Spleen (tissue), 11 donors: ENCODE measurements around the gene LDLRAD4. TPM values are rescaled to one million over a fixed set of nuclear protein-coding genes. Genes with fewer than 3 reads are reported as not detected.

Source experiments
- DNase-seq: peaks from one replicate; pipeline ENCODE4 v3.0.0-alpha.2; 2020
- H3K27ac ChIP-seq, 8 donors: fragments of 200-600 bp; sonication (generic) in 7 of 8; 1 replicate in 4 of 8; 2 replicates in 4 of 8; pipeline versions ENCODE4 v1.5.0 to v1.8.0; 2016 to 2021; ENCODE audit warnings: inconsistent platforms in 4 of 8, mild to moderate bottlenecking in 4 of 8, moderate library complexity in 1 of 8
- H3K27me3 ChIP-seq, 7 donors: fragments of 200-600 bp; sonication (generic) in 6 of 7; replicated peaks in 1 of 7; 1 replicate in 4 of 7; 2 replicates in 3 of 7; pipeline versions ENCODE4 v1.5.0 to v1.8.0; 2016 to 2021; ENCODE audit warnings: inconsistent platforms in 3 of 7, mild to moderate bottlenecking in 1 of 7
- H3K36me3 ChIP-seq, 6 donors: fragments of 200-600 bp; sonication (generic) in 5 of 6; 1 replicate in 4 of 6; 2 replicates in 2 of 6; pipeline versions ENCODE4 v1.5.0 to v1.8.0; 2016 to 2021; ENCODE audit warnings: inconsistent platforms in 2 of 6
- H3K4me1 ChIP-seq, 6 donors: fragments of 200-600 bp; sonication (generic) in 5 of 6; 1 replicate in 3 of 6; 2 replicates in 3 of 6; pipeline versions ENCODE4 v1.5.0 to v1.8.0; 2016 to 2021; ENCODE audit warnings: inconsistent platforms in 3 of 6
- H3K4me3 ChIP-seq, 8 donors: fragments of 200-600 bp; sonication (generic) in 7 of 8; 1 replicate in 4 of 8; 2 replicates in 4 of 8; pipeline versions ENCODE4 v1.5.0 to v1.8.0; 2016 to 2021; ENCODE audit warnings: inconsistent platforms in 4 of 8, mild to moderate bottlenecking in 4 of 8, moderate library complexity in 2 of 8
- H3K9me3 ChIP-seq, 8 donors: fragments of 200-600 bp; sonication (generic) in 7 of 8; 1 replicate in 4 of 8; 2 replicates in 4 of 8; pipeline versions ENCODE4 v1.5.0 to v1.8.0; 2016 to 2021; ENCODE audit warnings: inconsistent platforms in 4 of 8
- POLR2A ChIP-seq, 3 donors: fragments of 450-650 bp; IDR thresholded peaks; one replicate each; pipeline ENCODE4 v1.5.1; 2017; ENCODE audit warnings: antibody characterized with exemption in 3 of 3, mild to moderate bottlenecking in 1 of 3
- POLR2AphosphoS5 ChIP-seq, 3 donors: sonication (generic); formaldehyde crosslinking; IDR thresholded peaks; one replicate each; pipeline ENCODE4 v1.5.1; 2017; ENCODE audit warnings: antibody characterized with exemption in 3 of 3
- whole genome bisulfite sequencing, 5 donors: extraction: QIAGEN DNeasy Blood & Tissue Kit in 3 of 5; methylation state at CpG; one replicate each; pipeline versions ENCODE4 v1.1.5 to v1.1.7; 2013 to 2018; 5-methylcytosine and 5-hydroxymethylcytosine counted together
- intact Hi-C: fragments of 100-400 bp; cut with DNase I; formaldehyde crosslinking; loops from one replicate; pipeline ENCODE4 v1.15.0; 2023; ENCODE audit warnings: low total_unique reads
- polyA plus RNA-seq, 3 donors: library from polyadenylated mRNA; stranded (reverse); fragments of 200-250 nt; gene quantifications; one replicate each; pipeline ENCODE4 v1.2.1, GENCODE V29; 2013
- total RNA-seq, 7 donors: library from RNA; depleted of rRNA in 3 of 7; stranded (reverse); fragments of >200 nt in 3 of 7; fragmentation: NEBNext Ultra II Directional in 4 of 7; extraction: Animal tissue kit (Norgen Biotek cat#: 25700) in 4 of 7; gene quantifications; one replicate each; pipeline versions ENCODE4 v1.1.0 to v1.2.1, GENCODE V29; 2016 to 2021
- TF ChIP-seq, protein P1 (sequence below), 11 experiments: fragments of 200-600 bp in 7 of 11; fragments of 450-650 bp in 4 of 11; sonication (generic) in 4 of 11; IDR thresholded peaks in 8 of 11; conservative IDR thresholded peaks in 3 of 11; 1 replicate in 7 of 11; 2 replicates in 4 of 11; pipeline versions ENCODE4 v1.4.0 to v1.8.0; 2016 to 2021; ENCODE audit warnings: antibody characterized with exemption in 11 of 11, inconsistent platforms in 4 of 11, mild to moderate bottlenecking in 1 of 11
- donor health status: healthy with polysubstance abuse.
- donor health status: DM: no; HTN: no; CAD: no; lungs with moderate emphysema.
- donor health status: DM: no; HTN: no; CAD: no.
- donor health status: Bipolar disorder and iron deficiency.
- donor health status: healthy.
- donor health status: DM: no; HTN: no; CAD: no.
- donor health status: DM: yes; HTN: yes; CAD: no.

LDLRAD4 gene
- total and polyA plus RNA-seq, 10 donors, result 4.5 to 80.8 (median 46.4) TPM

DNA sequence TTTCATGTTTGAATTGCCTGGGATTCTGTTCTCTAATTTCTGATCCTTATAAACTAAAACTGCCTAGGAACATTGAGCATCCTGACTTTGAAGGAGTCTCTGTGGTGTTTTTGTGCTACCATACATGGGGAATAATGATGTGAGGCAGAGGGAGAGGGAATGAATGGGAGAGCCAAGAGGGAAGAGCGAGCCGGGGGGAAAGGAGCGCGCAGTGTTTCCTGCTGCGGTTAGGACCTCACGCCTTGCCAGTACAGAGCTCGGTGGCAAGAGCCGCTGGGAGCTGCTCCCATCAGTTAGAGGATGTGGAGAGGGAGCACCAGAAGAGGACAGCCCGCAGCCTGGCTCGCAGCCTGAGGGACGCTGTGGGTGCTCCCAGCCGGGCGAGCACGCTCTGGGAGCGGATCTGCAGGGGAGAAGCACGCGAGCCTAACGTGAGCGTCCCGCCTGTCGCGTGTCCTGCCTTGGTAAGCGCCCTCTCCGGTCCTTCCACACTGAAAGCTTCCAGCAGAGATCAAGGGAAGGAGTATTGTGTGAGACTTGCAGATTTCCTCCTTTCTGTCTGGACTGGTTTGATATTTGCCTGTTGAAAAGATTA is 393.1 kb downstream of the LDLRAD4 start:
- peaks cover 0 to 3% (median 0%) of the 10 kb centered on the region in 8 donors for H3K9me3 ChIP-seq
- 5 to 14% (median 9%) methylated on average over 23 to 24 of the region's 24 CpGs for WGBS, 5 donors
- H3K4me3 ChIP-seq, result peak overlapping the region in 7 of 8 donors; percentile 10 to 61 (median 27)
- H3K36me3 ChIP-seq, result no peaks in the 10 kb centered on the region
- peak; percentile 80 for DNase-seq
- H3K4me1 ChIP-seq, result peaks cover 30 to 89% (median 79%) of the 10 kb centered on the region in 6 donors
- H3K27ac ChIP-seq, result peak overlapping the region in 3 of 8 donors; percentile 30 to 63 (median 54)
- peaks cover 0 to 11% (median 0%) of the 10 kb centered on the region in 7 donors for H3K27me3 ChIP-seq
- intact Hi-C loops, result no loop called here
- TF ChIP-seq POLR2AphosphoS5 (IDR thresholded peaks at IDR 0.05) (peak in 1 of 3 donors; percentile 65), POLR2A (IDR thresholded peaks at IDR 0.05) (no peak)
- TF ChIP-seq, protein P1, sequence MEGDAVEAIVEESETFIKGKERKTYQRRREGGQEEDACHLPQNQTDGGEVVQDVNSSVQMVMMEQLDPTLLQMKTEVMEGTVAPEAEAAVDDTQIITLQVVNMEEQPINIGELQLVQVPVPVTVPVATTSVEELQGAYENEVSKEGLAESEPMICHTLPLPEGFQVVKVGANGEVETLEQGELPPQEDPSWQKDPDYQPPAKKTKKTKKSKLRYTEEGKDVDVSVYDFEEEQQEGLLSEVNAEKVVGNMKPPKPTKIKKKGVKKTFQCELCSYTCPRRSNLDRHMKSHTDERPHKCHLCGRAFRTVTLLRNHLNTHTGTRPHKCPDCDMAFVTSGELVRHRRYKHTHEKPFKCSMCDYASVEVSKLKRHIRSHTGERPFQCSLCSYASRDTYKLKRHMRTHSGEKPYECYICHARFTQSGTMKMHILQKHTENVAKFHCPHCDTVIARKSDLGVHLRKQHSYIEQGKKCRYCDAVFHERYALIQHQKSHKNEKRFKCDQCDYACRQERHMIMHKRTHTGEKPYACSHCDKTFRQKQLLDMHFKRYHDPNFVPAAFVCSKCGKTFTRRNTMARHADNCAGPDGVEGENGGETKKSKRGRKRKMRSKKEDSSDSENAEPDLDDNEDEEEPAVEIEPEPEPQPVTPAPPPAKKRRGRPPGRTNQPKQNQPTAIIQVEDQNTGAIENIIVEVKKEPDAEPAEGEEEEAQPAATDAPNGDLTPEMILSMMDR (IDR thresholded peaks at IDR 0.05 in 8 of 11, conservative IDR thresholded peaks at IDR 0.05 in 3 of 11), result no peak

DNA sequence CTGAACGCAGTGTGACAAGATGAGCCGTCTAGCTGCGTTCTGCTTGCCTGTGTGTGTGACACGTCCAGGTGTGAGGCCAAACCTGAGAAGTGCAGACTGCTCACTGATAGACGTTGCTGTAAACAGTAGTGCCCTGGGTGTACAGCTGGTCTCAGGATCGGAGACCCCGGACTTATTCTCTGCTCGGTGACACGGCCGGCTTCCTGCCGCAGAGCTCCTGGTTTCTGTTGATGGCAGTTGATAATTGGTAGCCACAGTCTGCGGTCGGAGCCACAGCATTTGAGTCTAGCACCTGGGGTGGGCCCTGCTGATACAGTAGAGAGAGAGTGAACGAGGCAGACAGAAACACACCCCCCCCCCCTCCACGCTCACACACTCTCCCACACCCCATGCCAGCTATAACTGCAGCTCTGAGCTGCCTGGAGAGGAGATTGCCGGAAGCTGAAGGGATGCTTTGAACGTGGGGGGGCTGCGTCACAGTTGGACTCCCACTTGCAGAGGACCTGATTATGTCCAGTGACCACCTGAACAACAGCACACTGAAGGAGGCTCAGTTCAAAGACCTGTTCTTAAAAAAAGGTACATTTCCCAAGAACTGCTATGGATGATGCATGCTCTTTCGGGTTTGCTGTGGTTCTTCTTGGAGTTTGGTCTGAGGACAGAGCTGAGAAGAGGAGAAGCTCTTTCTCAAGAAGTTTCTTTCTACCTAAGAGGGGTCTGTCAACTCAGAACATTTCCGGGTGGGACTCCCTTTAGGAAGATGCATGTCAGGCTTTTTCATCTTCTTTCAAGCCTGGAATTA is 393.8 kb downstream of the LDLRAD4 start:
- TF ChIP-seq POLR2AphosphoS5 (IDR thresholded peaks at IDR 0.05) (peak in 2 of 3 donors; percentile 53 to 67), POLR2A (IDR thresholded peaks at IDR 0.05) (peak in 1 of 3 donors; percentile 6)
- TF ChIP-seq, protein P1 (IDR thresholded peaks at IDR 0.05 in 8 of 11, conservative IDR thresholded peaks at IDR 0.05 in 3 of 11), result no peak
- DNase-seq, result peak; percentile 88
- H3K4me1 ChIP-seq, result peaks cover 30 to 92% (median 81%) of the 10 kb centered on the region in 6 donors
- 24 to 43% (median 29%) methylated on average over 14 to 20 of the region's 20 CpGs for WGBS, 5 donors
- H3K36me3 ChIP-seq, result no peaks in the 10 kb centered on the region
- peak overlapping the region in 3 of 8 donors; percentile 30 to 63 (median 54) for H3K27ac ChIP-seq
- peaks cover 0 to 3% (median 0%) of the 10 kb centered on the region in 8 donors for H3K9me3 ChIP-seq
- peak overlapping the region in 6 of 8 donors; percentile 10 to 61 (median 28) for H3K4me3 ChIP-seq
- H3K27me3 ChIP-seq, result peaks cover 0 to 11% (median 0%) of the 10 kb centered on the region in 7 donors
- intact Hi-C loops, result no loop called here

DNA sequence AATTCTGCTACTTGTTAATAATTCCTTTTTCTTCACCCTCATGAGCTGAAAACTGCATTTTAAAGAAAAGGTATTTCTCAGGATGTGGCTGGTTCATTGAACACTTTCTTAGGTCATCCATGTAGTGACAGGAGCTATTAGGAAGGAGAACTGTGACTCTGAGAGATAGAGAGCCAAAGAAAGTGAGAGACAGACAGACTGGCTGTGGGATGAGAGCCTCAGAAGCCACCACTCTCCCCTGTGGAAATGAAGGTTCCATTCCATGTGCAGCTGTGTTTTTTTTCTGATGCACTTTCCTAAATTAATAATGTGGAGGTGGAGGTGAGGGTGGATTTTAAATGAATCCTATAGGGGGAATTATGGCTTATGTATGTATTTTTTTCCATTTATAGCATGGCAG is 394.5 kb downstream of the LDLRAD4 start:
- DNase-seq, result no peak
- no peak for TF ChIP-seq POLR2AphosphoS5 (IDR thresholded peaks at IDR 0.05)
- no peak for TF ChIP-seq POLR2A (IDR thresholded peaks at IDR 0.05)
- TF ChIP-seq, protein P1 (IDR thresholded peaks at IDR 0.05 in 8 of 11, conservative IDR thresholded peaks at IDR 0.05 in 3 of 11), result no peak
- Histone ChIP-seq H3K36me3 (no peaks in the 10 kb centered on the region), H3K9me3 (no peaks in the 10 kb centered on the region), H3K27ac (no peak overlapping the region), H3K4me1 (peaks cover 30 to 90% (median 81%) of the 10 kb centered on the region in 6 donors), H3K4me3 (no peak overlapping the region), H3K27me3 (peaks cover 0 to 11% (median 0%) of the 10 kb centered on the region in 7 donors)
- intact Hi-C loops, result no loop called here
